LNCAP (cell line): ENCODE data around the gene EFCAB10.

ENCODE experiments used
- CTCF ChIP-seq: fragments of 450-650 bp; IDR thresholded peaks from 2 replicates; pipeline ENCODE4 v1.5.1; 2017; ENCODE audit warnings: mild to moderate bottlenecking

The EFCAB10 gene

GRCh38 chr7:105578496-105578895, 2.8 kb downstream of the EFCAB10 start:
- no peak for TF ChIP-seq CTCF

GRCh38 chr7:105577251-105577650, 4.0 kb downstream of the EFCAB10 start:
- TF ChIP-seq CTCF: no peak

DNA sequence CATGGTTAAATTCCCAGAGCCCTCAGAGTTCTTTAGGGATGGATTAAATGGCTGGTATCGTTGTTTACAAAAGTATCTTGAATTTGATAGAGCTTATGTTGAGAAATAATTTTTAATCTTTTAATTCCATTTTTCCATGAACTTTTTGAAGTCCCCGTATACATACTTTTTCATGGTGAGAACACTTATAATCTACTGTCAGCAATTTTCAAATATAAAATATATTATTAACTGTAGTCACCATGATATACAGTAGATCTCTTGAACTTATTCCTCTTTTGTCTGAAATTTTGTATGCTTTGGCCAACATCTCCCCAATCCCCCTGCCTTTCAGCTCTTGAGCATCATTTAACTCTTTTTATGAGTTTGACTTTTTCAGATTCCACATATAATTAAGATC, 9.4 kb downstream of the EFCAB10 start:
- TF ChIP-seq CTCF: no peak

DNA sequence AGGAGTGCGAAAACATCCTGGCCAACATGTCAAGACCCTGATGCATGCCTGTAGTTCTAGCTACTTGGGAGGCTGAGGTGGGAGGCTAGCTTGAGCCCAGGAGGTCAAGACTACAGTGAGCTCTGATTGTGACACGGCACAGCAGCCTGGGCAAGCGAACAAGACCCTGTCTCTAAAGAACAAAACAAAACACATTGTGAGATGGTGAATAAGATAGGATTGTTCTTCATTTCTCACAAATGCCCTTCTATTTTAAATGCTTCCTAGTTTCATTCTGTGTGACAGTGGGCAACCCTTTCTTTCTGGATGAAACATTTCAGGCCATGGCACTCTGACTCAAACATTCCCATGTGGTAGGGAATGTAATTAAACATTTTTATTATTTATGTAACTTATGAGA, 13.5 kb downstream of the EFCAB10 start:
- no peak for TF ChIP-seq CTCF

GRCh38 chr7:105567024-105567423, 14.3 kb downstream of the EFCAB10 start:
- no peak for TF ChIP-seq CTCF

DNA sequence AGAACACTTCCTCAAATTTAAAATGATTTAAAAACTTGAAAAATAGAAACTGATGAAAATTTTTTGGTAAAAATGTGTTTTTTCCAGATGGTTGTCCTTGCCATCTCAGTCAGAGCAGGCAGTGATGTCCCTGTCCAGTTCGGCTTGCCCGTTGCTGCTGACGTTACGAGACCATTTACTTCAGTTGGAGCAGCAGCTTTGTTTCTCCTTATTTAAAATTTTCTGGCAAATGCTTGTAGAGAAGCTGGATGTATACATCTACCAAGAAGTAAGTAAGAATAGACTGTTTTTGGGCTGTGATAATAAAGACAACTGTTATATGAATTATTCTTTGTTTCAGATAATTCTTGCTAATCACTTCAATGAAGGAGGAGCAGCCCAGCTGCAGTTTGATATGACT, 16.1 kb downstream of the EFCAB10 start:
- no peak for TF ChIP-seq CTCF

GRCh38 chr7:105559926-105560325, 21.4 kb downstream of the EFCAB10 start:
- no peak for TF ChIP-seq CTCF

DNA sequence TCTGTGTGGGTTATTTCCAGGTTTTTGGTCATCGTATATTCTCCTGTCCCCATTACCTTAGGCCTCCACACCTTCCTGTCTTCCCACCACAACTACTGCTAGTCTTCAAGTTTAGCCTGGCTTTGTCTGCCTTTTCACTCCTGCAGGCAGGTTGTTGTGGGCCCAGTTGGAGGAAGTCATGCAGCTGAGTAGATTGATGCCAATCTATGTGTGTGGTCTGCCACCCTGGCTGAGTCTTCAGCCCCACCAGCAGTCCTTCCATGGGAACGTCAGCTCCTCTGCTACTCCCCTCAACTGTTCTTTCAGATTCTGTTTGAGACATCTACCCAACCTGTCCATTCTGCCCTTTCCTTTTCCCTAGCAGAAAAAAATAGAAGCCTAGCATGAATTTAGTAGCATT, 43.0 kb downstream of the EFCAB10 start:
- no peak for TF ChIP-seq CTCF
